ENCODE measurements around the gene PDE7B. TPM values are rescaled to one million over a fixed set of nuclear protein-coding genes. Genes with fewer than 3 reads are reported as not detected.

The PDE7B gene
- total RNA-seq, 1 experiment from 2014 or later = not detected

- CTCF ChIA-PET = no interaction called here
Observed at GRCh38 chr6:136034422-136034821, 182.9 kb downstream of the PDE7B start.

GRCh38 chr6:136035378-136036070 is 184.0 kb downstream of the PDE7B start:
- Histone ChIP-seq H3K27me3 (ENCODE audit: low read length) (no peaks in the 10 kb centered on the region), H3K27ac (ENCODE audit: low read length) (no peak overlapping the region), H3K9me3 (ENCODE audit: low read length) (no peaks in the 10 kb centered on the region), H3K4me3 (ENCODE audit: low read length) (no peak overlapping the region), H3K4me2 (ENCODE audit: low read length) (no peak overlapping the region), H3F3A (ENCODE audit: low read length, unreplicated experiment) (no peaks in the 10 kb centered on the region), H2AFZ (ENCODE audit: low read length) (no peak overlapping the region), H4K20me1 (ENCODE audit: low read length) (no peaks in the 10 kb centered on the region), H3K79me2 (ENCODE audit: low read length) (no peaks in the 10 kb centered on the region), H3K4me1 (ENCODE audit: insufficient read depth, low read length) (no peaks in the 10 kb centered on the region), H3K36me3 (ENCODE audit: low read depth, low read length) (no peaks in the 10 kb centered on the region), H3K9me2 (replicated peaks; ENCODE audit: low read length) (no peaks in the 10 kb centered on the region), H3K9ac (ENCODE audit: low read length) (no peak overlapping the region)
- intact Hi-C loops (cut with micrococcal nuclease) = no loop called here
- ChIA-PET CTCF (no interaction called here), POLR2A (ENCODE audit: unreplicated experiment) (interaction anchor here (0.6 kb wide), 1 partner anchor 11 kb away, joined by 3 read pairs; no protein-coding TSS in a partner anchor)
- no peak for TF ChIP-seq EZH2 (IDR thresholded peaks at IDR 0.05; ENCODE audit: low read length, unreplicated experiment)
- TF ChIP-seq, protein P1, sequence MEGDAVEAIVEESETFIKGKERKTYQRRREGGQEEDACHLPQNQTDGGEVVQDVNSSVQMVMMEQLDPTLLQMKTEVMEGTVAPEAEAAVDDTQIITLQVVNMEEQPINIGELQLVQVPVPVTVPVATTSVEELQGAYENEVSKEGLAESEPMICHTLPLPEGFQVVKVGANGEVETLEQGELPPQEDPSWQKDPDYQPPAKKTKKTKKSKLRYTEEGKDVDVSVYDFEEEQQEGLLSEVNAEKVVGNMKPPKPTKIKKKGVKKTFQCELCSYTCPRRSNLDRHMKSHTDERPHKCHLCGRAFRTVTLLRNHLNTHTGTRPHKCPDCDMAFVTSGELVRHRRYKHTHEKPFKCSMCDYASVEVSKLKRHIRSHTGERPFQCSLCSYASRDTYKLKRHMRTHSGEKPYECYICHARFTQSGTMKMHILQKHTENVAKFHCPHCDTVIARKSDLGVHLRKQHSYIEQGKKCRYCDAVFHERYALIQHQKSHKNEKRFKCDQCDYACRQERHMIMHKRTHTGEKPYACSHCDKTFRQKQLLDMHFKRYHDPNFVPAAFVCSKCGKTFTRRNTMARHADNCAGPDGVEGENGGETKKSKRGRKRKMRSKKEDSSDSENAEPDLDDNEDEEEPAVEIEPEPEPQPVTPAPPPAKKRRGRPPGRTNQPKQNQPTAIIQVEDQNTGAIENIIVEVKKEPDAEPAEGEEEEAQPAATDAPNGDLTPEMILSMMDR (conservative IDR thresholded peaks at IDR 0.05; ENCODE audit: low read depth, low read length) = no peak
- TF ChIP-seq EZH2phosphoT487 (IDR thresholded peaks at IDR 0.05; ENCODE audit: borderline replicate concordance, low read length) = no peak
- DNase-seq (no peak), ATAC-seq (no peak)
- no TSS peak for BruUV-seq (replicated peaks)

More at GRCh38 chr6:136034422-136034821, 182.9 kb downstream of the PDE7B start:
- no peaks in the 10 kb centered on the region for H3K9me2 ChIP-seq (replicated peaks; ENCODE audit: low read length)
- H3K27ac ChIP-seq (ENCODE audit: low read length) = no peak overlapping the region
- no peaks in the 10 kb centered on the region for H3K79me2 ChIP-seq (ENCODE audit: low read length)
- no peak overlapping the region for H2AFZ ChIP-seq (ENCODE audit: low read length)
- POLR2A ChIA-PET (ENCODE audit: unreplicated experiment) = no interaction called here
- no peak for ATAC-seq
- no peak overlapping the region for H3K9ac ChIP-seq (ENCODE audit: low read length)
- H3F3A ChIP-seq (ENCODE audit: low read length, unreplicated experiment) = no peaks in the 10 kb centered on the region
- no TSS peak for BruUV-seq (replicated peaks)
- TF ChIP-seq EZH2phosphoT487 (IDR thresholded peaks at IDR 0.05; ENCODE audit: borderline replicate concordance, low read length) = no peak
- TF ChIP-seq, protein P1 (conservative IDR thresholded peaks at IDR 0.05; ENCODE audit: low read depth, low read length) = peak; percentile 31; the same call in 1 of the 2 replicates
- no peak for TF ChIP-seq EZH2 (IDR thresholded peaks at IDR 0.05; ENCODE audit: low read length, unreplicated experiment)
- H3K36me3 ChIP-seq (ENCODE audit: low read depth, low read length) = no peaks in the 10 kb centered on the region
- intact Hi-C loops (cut with micrococcal nuclease) = loop anchor here (5.0 kb wide), 1 partner anchor 497 kb away; no protein-coding TSS in a partner anchor
- H3K4me2 ChIP-seq (ENCODE audit: low read length) = no peak overlapping the region
- DNase-seq = no peak
- no peak overlapping the region for H3K4me3 ChIP-seq (ENCODE audit: low read length)
- H3K9me3 ChIP-seq (ENCODE audit: low read length) = no peaks in the 10 kb centered on the region
- no peaks in the 10 kb centered on the region for H4K20me1 ChIP-seq (ENCODE audit: low read length)
- no peaks in the 10 kb centered on the region for H3K4me1 ChIP-seq (ENCODE audit: insufficient read depth, low read length)
- no peaks in the 10 kb centered on the region for H3K27me3 ChIP-seq (ENCODE audit: low read length)

DNA sequence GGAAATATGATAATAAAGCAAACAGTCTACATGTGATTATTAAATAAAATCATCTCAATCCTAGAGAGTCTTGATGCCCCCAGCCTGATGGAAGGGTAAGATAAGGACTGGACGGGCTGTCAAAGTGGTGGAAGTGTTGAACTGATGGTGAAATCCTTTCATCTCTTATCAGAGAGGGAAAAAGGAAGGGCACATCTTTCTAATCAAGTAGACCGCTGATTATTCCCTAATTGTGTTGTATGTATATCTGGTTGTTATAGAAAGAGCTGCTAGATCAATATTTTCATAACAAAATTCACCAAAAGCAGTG is 184.5 kb downstream of the PDE7B start:
- intact Hi-C loops (cut with micrococcal nuclease) = no loop called here
- no peaks in the 10 kb centered on the region for H3K4me1 ChIP-seq (ENCODE audit: insufficient read depth, low read length)
- H3K36me3 ChIP-seq (ENCODE audit: low read depth, low read length) = no peaks in the 10 kb centered on the region
- H3K9me3 ChIP-seq (ENCODE audit: low read length) = no peaks in the 10 kb centered on the region
- no peaks in the 10 kb centered on the region for H3K9me2 ChIP-seq (replicated peaks; ENCODE audit: low read length)
- H3K9ac ChIP-seq (ENCODE audit: low read length) = no peak overlapping the region
- H4K20me1 ChIP-seq (ENCODE audit: low read length) = no peaks in the 10 kb centered on the region
- H3K4me2 ChIP-seq (ENCODE audit: low read length) = no peak overlapping the region
- no TSS peak for BruUV-seq (replicated peaks)
- TF ChIP-seq, protein P1 (conservative IDR thresholded peaks at IDR 0.05; ENCODE audit: low read depth, low read length) = no peak
- no peak for TF ChIP-seq EZH2phosphoT487 (IDR thresholded peaks at IDR 0.05; ENCODE audit: borderline replicate concordance, low read length)
- no peak for TF ChIP-seq EZH2 (IDR thresholded peaks at IDR 0.05; ENCODE audit: low read length, unreplicated experiment)
- CTCF ChIA-PET = no interaction called here
- no peaks in the 10 kb centered on the region for H3K79me2 ChIP-seq (ENCODE audit: low read length)
- no peaks in the 10 kb centered on the region for H3F3A ChIP-seq (ENCODE audit: low read length, unreplicated experiment)
- ATAC-seq (no peak), DNase-seq (no peak)
- H2AFZ ChIP-seq (ENCODE audit: low read length) = no peak overlapping the region
- no peak overlapping the region for H3K4me3 ChIP-seq (ENCODE audit: low read length)
- no peak overlapping the region for H3K27ac ChIP-seq (ENCODE audit: low read length)
- H3K27me3 ChIP-seq (ENCODE audit: low read length) = no peaks in the 10 kb centered on the region
- POLR2A ChIA-PET (ENCODE audit: unreplicated experiment) = no interaction called here
